ENCODE results near the gene RASL10A.
"Not testable (repeated sequence)": the region's sequence is repeated elsewhere in the genome, so short reads cannot be mapped to it uniquely, and the experiment has no call there.

RASL10A gene, protein sequence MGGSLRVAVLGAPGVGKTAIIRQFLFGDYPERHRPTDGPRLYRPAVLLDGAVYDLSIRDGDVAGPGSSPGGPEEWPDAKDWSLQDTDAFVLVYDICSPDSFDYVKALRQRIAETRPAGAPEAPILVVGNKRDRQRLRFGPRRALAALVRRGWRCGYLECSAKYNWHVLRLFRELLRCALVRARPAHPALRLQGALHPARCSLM

DNA sequence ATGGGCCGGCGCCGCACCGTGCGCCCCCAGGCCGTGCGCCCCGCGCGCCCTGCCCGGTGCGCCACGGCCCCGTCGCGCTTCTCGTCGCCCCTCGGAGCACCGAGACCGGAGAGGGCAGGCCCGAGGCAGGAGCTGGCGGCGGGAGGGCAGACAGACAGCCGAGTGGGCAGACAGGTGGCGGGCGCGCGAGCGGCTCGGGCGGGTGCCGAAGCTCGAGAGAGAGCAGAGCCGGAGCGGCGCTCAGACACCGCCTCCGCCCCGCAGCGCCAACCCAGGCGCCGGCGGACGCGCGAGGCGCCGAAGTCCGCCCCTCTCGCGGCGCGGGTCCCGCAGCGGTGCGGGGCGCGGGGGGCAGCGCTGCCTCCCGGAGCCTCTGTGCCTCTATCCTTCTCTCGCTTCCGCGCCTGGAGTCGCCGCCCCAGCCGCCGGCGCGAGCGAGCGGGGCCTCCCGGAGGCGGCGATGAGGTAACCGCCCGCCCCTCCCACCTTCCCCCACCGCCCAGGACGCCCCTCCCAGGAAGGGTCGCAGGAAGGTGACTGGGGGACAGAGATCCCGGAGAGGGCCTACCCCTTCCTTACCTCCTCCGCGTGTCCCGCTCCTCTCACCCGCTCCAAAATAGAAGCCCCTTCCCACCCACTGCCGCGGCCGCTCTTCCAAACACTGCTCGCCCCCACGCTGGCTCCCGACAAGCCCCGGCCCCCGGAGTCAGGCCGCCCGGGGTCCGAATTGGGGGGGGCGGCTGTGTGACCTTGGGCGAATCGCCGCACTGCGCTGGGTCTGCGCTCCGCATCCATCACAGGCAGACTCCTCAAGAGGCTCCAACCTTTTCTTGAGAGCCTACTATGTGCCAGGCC is at the start of gene RASL10A:
Gene RASL10A (minus strand): TSS at position 412 of the 855 bp plus-strand sequence. CDS start 451 bp downstream, outside the sequence.
- no peak for DNase-seq

DNA sequence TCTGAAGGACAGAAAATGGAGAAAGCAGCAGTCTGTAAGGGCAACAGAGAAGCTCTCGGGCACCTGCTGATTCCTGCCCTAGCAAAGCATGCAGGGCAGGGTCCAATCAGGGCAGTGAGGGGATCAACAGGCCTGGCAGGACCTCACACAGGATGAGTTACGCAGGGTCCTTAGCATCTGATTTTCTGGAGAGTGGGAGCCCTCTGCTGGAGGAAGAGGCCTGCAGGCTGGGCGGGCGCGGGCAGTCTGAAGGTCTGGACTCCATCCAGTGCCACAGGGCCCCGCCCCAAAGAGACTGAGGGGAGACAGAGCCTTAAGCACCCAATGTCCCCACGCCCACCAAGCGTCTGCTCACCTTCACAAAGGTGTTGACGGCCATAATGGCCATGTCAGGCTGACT is 44.0 kb upstream of the RASL10A start:
- peak in 1 of 2 experiments; percentile 67 for DNase-seq

DNA sequence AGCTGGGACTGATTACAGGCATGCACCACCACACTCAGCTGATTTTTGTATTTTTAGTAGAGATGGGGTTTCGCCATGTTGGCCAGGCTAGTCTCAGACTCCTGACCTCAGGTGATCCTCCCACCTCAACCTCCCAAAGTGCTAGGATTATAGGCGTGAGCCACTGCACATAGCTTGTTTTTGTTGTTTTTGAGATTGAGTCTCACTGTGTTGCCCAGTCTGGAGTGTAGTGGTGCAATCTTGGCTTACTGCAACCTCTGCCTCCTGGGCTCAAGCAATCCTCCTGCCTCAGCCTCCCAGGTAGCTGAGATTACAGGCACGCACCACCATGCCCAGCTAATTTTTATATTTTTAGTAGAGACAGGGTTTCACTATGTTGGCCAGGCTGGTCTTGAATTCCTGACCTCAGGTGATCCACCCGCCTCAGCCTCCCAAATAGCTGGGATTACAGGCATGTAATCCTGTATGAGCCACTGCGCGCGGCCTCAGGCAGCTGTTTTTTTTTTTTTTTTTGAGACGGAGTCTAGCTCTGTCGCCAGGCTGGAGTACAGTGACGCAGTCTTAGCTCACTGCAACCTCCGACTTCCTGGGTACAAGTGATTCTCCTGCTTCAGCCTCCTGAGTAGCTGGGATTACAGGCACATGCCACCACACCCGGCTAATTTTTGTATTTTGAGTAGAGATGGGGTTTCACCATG is 41.8 kb upstream of the RASL10A start:
- DNase-seq, result not testable (repeated sequence)

DNA sequence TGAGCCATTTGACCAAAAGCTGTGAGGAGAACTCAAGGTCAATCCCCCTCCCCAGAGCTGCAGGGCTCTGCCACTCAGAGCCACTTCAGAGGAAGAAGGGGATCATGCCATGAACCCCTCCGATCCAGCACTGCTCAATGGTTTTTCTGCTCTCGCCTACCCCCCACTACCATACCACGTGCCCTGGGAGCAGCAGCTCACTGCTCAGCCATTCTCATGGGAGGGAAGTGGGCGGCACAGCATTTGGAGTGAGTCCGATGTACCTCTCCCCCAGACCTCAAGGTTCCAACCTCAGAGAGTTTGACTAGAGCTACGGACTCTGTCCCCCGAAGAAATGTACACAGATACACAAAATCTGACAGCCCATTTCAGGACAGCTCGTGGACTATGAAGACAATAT is 38.4 kb upstream of the RASL10A start:
- no peak for DNase-seq

DNA sequence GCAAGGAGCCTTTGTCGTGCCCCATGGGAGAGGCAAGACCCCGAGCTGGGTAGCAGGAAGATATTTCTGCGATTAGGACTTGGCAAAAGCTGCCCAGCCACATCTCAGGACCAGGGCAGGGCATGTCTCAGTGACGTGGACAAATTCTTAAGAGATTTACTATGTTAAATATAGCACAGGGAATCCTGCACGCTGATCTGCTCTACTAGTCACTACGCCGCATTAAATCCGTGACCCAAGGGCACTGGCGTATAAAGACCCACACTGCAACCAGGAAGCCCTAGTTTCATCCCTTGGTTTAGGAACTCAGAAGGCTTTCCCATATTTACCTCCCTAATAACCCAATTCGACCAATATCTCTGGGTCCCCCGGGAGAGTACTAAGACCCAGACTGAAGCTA is 37.8 kb upstream of the RASL10A start:
- DNase-seq, result no peak

DNA sequence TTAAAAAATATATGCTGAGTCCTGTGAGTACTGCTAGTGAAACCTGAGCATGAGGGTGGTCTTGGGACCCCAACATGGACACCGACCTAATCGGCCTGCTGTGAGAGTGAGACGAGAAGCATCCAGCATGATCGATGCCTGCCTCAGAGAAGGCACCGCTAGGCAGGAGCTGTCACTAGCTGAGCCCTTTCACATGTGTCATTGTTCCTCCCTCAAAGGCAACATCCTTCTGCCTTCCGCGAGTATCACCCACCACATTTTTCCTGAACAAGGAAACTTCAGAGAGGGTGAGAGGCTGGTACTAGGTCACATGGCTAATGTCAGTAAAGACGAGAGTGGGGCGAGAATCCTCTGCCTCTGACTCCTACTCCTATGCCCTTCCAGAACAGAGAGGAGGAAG is 37.3 kb upstream of the RASL10A start:
- no peak for DNase-seq

DNA sequence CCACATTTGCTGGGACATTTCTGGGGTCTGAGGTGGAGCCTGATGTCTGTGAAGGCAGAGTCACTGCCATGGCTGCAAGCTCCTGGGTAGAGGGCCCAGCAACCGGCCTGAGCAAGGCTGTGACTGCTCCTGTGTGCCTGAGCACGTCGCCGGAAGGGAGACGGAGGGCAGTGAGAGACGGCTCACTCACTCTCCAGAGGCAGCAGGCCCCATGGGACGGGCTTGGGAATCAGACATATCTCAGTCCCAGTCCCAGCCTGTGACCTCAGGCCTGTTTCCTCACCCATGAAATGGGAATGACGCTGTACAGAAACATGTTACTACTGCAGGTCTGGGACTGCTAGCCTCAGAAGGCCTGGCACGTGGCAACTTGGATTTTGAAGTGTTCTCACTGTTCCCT is 36.4 kb upstream of the RASL10A start:
- no peak for DNase-seq

DNA sequence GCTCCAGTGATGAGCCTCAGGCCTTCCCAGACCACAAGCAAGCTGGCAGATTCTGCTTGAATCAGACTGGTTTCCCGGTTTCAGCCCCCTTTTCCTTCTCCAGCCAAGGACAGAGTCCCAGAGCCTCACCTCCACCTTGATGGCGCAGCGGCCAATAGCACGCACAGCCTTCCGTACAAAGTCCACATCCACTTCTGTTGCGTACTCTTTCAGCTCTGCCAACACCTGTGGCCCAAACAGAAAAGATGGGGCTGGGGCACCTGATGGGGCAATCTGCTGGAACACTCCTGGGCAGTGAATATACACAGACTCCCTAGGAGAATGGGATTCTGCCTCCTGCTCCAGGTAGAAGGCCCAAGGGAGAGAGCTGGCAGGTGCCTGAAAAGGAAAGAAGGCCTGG is 35.5 kb upstream of the RASL10A start:
- DNase-seq, result no peak

DNA sequence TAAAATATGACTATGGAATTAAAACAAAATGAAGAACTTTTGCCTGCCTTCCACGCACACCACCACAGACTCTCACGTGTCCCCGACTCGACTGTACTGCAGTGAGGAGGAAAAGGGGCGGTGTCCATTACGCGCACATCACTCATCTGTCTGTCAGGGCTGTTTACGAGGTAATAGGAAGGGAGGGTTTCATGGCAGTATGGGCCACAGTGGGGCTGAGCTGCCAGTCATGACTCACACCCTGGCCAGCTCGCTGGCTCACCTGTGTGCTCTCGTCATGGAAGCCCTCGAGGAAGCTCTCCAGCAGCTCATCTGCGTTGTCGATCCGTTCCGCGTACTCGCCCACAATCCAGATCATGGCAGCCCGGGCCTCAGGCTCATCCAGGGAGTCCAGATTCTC is 33.5 kb upstream of the RASL10A start:
- DNase-seq, result no peak

DNA sequence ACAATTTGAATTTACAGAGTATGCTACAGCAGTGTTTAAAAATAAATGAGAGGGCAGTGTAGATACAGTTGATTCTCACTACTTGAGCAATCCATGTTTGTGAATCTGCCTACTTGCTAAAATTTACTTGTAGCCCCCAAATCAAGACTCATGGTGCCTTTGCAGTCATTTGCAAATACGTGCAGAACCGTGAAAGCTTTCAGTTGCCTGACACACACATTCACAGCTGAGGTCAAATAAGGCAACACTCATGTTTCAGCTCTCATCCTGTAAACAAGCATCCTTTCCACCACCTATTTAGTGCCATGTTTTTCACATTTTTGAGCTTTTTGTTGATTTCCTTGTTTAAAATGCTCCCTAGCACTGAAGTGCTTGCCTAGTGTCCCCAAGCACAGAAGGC is 32.5 kb upstream of the RASL10A start:
- DNase-seq, result no peak

DNA sequence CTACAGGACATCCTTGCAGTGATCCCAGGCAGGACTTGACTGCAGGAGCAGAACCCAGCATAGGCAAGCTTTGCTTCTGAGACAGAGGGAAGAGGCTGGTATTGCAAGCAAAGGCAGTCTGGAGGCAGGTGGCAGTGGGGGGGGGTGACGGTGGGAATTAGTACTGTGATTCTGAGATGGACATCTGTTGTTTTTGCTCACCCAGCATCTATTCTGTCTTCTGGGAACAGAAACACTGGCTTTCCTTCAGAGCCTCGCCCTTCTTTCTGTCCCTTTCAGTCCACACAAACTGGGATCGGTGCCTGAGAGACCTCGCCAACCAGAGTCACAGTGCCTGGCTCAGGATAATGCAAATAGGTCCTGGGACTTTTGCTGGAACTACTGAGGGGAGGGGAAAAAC is 31.2 kb upstream of the RASL10A start:
- peak; percentile 46 to 91 for DNase-seq

DNA sequence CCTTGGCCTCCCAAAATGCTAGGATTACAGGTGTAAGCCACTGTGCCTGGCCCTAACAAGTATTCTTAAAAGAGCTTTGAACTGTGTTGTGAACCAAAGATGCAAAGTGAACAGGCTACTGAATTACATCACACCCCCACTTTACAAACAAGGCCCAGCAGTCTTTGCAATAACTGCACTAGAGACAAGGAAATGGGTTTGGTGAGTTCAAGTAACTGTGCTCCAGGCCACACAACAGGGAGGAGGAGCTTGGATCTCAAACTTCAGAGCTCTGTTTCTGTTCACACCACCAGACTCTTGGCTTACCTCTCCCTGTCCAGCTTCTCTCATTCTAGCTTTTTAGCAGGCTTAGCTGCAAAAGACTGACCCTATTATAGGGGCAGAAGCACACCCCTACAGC is 30.4 kb upstream of the RASL10A start:
- DNase-seq, result peak in 1 of 2 experiments; percentile 31

DNA sequence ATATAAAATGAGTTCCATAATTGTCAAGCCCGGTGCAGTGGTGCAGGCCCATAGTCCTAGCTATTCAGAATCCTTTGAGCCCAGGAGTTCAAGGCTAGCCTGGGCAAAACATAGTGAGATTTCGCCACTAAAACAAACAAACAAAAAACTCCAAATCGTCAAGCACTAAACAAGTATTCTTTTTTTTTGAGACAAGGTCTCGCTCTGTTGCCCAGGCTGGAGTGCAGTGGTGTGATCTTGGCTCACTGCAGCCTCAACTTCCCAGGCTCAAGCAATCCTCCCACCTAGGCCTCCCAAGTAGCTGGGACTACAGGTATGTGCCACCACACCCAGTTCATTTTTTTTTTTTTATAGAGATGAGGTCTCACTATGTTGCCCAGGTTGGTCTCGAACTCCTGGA is 29.4 kb upstream of the RASL10A start:
- not testable (repeated sequence) for DNase-seq

DNA sequence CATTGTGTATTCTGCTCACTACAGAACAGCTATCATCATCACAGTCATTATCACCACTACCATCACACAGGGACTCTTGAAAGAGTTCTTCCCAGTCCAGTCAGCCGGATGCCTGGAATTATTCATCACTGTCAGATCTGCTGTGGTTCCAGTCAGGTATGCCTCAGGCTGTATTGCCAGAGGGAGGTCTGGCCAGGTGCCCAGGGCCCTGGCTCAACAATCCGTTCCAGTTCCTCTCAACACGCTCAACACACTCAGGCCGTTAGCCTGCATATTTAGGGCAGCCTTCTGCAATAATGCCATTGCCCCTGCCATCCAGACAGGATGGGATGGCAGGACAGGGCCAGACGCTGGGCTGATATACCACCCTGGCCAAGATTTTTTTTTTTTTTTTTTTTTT is 28.6 kb upstream of the RASL10A start:
- DNase-seq, result peak; percentile 86 to 95

DNA sequence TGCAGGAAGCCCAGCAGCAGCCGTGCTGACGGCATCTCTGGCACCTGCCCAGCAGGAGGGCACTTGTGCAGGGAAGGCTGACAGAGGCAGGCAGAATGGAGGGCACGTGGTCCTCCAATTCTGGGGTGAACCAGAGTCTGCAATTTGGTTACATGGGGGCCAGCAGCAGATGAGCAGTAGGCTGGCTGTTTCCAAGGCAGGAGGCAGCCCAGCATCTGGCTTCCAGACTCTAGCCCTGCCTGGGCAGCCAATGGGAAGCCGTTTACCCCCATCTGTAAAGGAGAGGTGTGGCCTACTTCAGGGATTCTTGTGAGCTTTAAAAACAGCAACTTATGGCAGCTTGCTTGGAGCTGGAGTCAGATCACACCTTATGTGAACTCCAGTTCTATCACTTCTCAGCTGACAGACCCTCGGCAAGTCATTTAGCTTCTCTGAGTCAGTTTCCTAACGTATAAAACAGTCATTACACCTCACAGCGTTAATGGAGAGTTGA is 27.9 kb upstream of the RASL10A start:
- DNase-seq, result peak; percentile 29 to 82

DNA sequence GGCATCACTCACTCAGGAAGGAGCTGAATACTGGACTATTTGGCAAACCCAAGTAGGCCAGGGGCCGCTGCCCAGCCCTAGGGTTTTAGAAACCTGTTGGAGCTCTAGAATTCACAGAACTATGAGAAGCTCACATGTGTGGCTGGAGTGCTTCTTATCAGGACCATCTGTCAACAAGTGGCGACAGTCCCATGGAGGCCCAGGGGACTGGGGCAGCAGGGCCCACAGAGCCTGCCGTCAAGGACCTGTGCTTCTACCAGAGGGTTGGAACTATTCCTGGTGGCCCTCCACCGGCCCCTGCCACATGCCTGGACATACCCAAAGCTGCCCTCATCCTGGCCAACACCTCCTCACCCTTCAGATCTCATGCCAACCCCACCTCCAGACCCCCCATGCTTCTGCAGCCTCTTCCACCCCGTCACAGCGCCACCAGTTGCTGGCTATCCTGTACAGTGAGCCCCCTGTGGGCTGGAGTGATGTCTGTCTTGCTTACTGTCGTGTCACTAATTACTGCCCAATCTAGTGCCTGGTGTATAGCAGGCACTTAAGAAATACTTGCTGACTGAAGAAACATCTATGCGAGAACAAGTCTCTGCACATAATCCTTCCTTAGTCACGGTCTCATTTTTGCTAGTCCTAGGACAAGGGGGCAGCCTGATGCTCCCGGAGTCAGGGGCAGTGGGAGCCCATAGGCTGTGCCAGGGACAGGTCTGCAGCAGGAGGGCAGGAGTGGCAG is 27.2 kb upstream of the RASL10A start:
- no peak for DNase-seq

DNA sequence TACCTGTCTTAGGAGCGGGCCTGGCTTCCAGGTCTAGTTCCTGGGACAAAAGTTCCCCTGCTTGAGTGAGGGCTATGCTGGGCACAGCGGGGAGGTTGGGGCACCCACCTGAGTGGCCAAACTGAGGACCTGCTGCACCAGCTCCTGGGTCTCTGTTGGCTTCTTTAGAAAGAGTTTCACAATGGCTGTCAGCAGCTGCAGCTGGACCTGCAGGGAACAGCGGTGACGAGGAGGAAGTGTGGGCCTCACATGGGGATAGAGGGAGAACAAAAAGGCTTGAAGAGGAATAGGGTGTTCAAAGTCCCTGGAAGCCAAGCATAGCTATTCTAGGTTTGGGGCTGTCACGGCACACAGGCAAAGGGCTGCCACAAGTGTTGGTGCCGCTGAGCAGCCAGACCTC is 26.7 kb upstream of the RASL10A start:
- DNase-seq, result no peak

DNA sequence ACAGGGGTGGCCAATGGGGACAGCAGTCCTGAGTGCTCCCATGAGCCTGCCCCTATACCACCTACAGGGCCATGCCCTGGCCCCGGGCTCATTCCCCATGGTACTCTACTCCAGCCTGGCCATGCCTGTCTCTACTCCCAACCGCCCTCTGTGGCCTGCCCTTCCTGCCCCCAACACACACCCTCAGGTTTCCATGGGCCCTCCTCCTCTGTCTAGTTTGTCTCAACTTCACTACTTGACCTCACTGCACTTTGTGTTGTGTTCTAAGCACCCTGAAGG is 26.3 kb upstream of the RASL10A start:
- DNase-seq, result no peak

DNA sequence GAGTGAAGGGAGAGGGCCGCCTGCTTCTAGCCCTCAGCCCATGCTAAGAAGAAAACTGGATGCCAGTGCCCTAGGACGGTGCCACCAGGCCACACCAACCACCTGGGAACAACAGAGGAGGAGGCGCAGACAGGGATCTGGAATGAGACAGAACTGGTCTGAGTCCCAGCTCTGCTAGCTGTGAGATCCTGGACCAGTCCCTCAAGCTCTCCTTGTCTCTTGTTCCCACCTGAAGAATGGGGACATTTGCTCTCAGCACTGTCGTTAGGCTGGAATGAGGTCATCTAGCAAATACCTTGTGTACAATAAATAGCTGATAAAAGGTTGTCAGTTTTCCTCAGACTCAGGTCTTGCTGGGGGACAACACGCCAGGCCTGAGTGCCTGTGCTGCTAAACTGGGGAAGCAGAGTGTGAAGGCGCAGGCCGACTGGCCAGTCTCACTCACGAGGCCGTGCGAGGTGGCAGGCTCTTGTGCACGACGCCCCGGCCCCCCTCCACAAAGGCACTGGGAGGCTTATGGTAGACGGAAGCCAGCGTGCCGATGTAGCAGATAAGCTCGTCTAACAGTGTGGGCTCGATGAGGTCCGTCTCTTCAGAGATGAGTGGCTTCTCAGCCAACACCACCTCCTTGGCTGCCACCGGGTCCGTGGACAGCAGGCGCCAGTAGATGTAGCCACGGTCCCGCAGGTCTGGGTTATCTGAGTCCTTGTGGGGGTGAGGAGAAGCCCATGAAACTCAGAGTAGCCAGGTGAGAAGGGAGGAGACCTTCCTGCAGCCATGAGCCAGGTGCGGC is 25.8 kb upstream of the RASL10A start:
- no peak for DNase-seq

DNA sequence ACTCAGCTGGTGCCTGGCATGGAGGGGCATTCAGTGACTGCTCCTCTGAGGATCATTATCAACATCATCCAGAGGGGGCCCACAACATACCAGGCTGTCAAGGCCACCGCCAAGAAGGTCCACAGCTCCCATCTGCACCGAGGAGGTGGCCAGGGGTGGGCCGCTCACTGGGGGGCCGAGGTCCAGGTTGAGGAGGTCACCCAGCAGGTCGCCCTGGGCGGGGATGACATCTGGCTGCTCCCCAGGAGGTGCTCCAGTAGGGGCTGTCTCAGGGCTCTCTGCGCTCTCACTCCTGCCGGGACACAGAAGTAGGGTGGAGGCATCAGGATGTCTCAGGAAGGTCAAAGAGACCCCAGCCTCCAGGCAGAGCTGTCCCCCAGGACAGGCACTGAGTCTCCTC is 25.1 kb upstream of the RASL10A start:
- no peak for DNase-seq

DNA sequence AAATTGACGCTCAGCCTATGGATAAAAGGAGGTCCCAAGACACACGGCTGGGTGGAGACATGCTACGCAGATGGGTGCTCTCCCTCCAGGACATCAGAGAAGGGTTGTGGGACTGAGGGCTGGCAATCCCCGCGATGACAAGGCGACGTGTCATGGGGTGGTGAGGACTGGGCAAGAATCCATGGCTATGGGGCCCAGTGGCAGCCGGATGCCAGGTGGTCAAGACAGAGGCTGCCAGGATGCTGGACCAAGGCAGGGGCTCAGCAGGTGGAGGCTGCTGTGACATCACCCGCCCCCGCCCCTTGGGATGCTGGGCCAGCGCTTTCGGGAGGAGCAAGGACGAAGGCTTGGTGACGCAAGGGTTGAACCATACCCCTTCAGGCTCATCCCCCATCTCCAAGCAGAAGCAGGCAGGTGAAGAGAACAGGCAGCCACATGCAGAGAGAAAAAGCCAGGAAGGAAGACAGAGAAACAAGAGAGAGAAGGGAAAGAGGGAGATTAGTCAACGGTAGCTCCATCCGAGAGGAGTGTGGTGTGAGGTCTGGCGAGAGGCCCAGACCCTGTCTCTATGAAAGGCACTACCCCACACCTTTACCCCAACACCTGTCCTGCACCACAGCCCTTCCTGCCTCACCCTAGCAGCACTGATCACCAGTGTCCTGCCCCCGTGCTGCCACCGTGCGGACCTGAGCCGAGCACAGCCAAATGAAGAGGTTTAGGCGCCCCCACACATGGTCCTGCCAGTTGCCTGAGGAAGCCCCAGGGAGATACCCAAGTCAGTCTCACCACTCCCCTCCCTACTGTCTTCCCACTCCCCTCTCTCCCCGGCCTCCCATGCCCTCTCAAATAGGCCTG is 24.1 kb upstream of the RASL10A start:
- DNase-seq, result no peak

Data from NCI-H446 (cell line).